ENCODE results near the gene ZNF488.

ZNF488 gene

GRCh38 chr10:47337310-47337709 is 46.8 kb downstream of the ZNF488 start:
- TF ChIP-seq POLR2A (IDR thresholded peaks at IDR 0.05; ENCODE audit: low read depth, low read length), result no peak
- FAIRE-seq, result no peak
- no peak for DNase-seq (ENCODE audit: insufficient read length, low spot score)

GRCh38 chr10:47336387-47337134 is 47.5 kb downstream of the ZNF488 start:
- FAIRE-seq, result no peak
- DNase-seq (ENCODE audit: insufficient read length, low spot score), result peak; percentile 47
- no peak for TF ChIP-seq POLR2A (IDR thresholded peaks at IDR 0.05; ENCODE audit: low read depth, low read length)

GRCh38 chr10:47335906-47336305 is 48.2 kb downstream of the ZNF488 start:
- no peak for TF ChIP-seq POLR2A (IDR thresholded peaks at IDR 0.05; ENCODE audit: low read depth, low read length)
- FAIRE-seq, result no peak
- no peak for DNase-seq (ENCODE audit: insufficient read length, low spot score)

- FAIRE-seq (no peak), DNase-seq (ENCODE audit: insufficient read length, low spot score) (no peak)
- no peak for TF ChIP-seq POLR2A (IDR thresholded peaks at IDR 0.05; ENCODE audit: low read depth, low read length)
Measured at GRCh38 chr10:47334466-47335295, 49.4 kb downstream of the ZNF488 start.

GRCh38 chr10:47333532-47333931 is 50.6 kb downstream of the ZNF488 start:
- DNase-seq (ENCODE audit: insufficient read length, low spot score) (no peak), FAIRE-seq (no peak)
- TF ChIP-seq POLR2A (IDR thresholded peaks at IDR 0.05; ENCODE audit: low read depth, low read length), result no peak

- DNase-seq (ENCODE audit: insufficient read length, low spot score) (no peak), FAIRE-seq (no peak)
- TF ChIP-seq POLR2A (IDR thresholded peaks at IDR 0.05; ENCODE audit: low read depth, low read length), result no peak
Measured at GRCh38 chr10:47332946-47333345, 51.1 kb downstream of the ZNF488 start.

- no peak for TF ChIP-seq POLR2A (IDR thresholded peaks at IDR 0.05; ENCODE audit: low read depth, low read length)
- DNase-seq (ENCODE audit: insufficient read length, low spot score), result no peak
- FAIRE-seq, result no peak
Measured at GRCh38 chr10:47332371-47332770, 51.7 kb downstream of the ZNF488 start.

- no peak for FAIRE-seq
Measured at GRCh38 chr10:47331954-47332353, 52.1 kb downstream of the ZNF488 start.

GRCh38 chr10:47331491-47331890 is 52.6 kb downstream of the ZNF488 start:
- no peak for TF ChIP-seq POLR2A (IDR thresholded peaks at IDR 0.05; ENCODE audit: low read depth, low read length)
- DNase-seq (ENCODE audit: insufficient read length, low spot score) (no peak), FAIRE-seq (no peak)

More at GRCh38 chr10:47331954-47332353, 52.1 kb downstream of the ZNF488 start:
- no peak for DNase-seq (ENCODE audit: insufficient read length, low spot score)
- no peak for TF ChIP-seq POLR2A (IDR thresholded peaks at IDR 0.05; ENCODE audit: low read depth, low read length)

GRCh38 chr10:47330804-47331203 is 53.3 kb downstream of the ZNF488 start:
- no peak for TF ChIP-seq POLR2A (IDR thresholded peaks at IDR 0.05; ENCODE audit: low read depth, low read length)
- FAIRE-seq, result no peak
- DNase-seq (ENCODE audit: insufficient read length, low spot score), result peak; percentile 25

GRCh38 chr10:47330366-47330765 is 53.7 kb downstream of the ZNF488 start:
- DNase-seq (ENCODE audit: insufficient read length, low spot score) (no peak), FAIRE-seq (no peak)
- TF ChIP-seq POLR2A (IDR thresholded peaks at IDR 0.05; ENCODE audit: low read depth, low read length), result no peak

GRCh38 chr10:47329855-47330254 is 54.2 kb downstream of the ZNF488 start:
- TF ChIP-seq POLR2A (IDR thresholded peaks at IDR 0.05; ENCODE audit: low read depth, low read length), result no peak
- FAIRE-seq, result no peak

GRCh38 chr10:47326927-47327330 is 57.2 kb downstream of the ZNF488 start:
- no peak for TF ChIP-seq POLR2A (IDR thresholded peaks at IDR 0.05; ENCODE audit: low read depth, low read length)
- FAIRE-seq (no peak), DNase-seq (ENCODE audit: insufficient read length, low spot score) (no peak)

More at GRCh38 chr10:47329855-47330254, 54.2 kb downstream of the ZNF488 start:
- no peak for DNase-seq (ENCODE audit: insufficient read length, low spot score)

- FAIRE-seq (no peak), DNase-seq (ENCODE audit: insufficient read length, low spot score) (peak; percentile 29)
- TF ChIP-seq POLR2A (IDR thresholded peaks at IDR 0.05; ENCODE audit: low read depth, low read length), result no peak
Measured at GRCh38 chr10:47326306-47326926, 57.7 kb downstream of the ZNF488 start.
